Esophagus squamous epithelium (tissue), 4 donors: ENCODE data around the gene PLCB1.

Source experiments
- CTCF ChIP-seq, 6 experiments: fragments of 450-650 bp in 4 of 6; fragments of 200-600 bp in 2 of 6; sonication (generic) in 2 of 6; IDR thresholded peaks; one replicate each; pipeline ENCODE4 v1.5.1; 2016 to 2019; ENCODE audit warnings: antibody characterized with exemption in 6 of 6, mild to moderate bottlenecking in 4 of 6, moderate library complexity in 4 of 6
- POLR2A ChIP-seq, 4 donors: fragments of 450-650 bp; IDR thresholded peaks; one replicate each; pipeline ENCODE4 v1.6.1; 2017; ENCODE audit warnings: antibody characterized with exemption in 4 of 4, mild to moderate bottlenecking in 4 of 4, moderate library complexity in 3 of 4

- TF ChIP-seq CTCF (IDR thresholded peaks at IDR 0.05) = no peak
- no peak for TF ChIP-seq POLR2A (IDR thresholded peaks at IDR 0.05)
Observed at GRCh38 chr20:8368670-8369069, 236.6 kb downstream of the PLCB1 start.
